Mucosa of descending colon (tissue), 3 donors: ENCODE measurements around the gene MYH14. TPM values are rescaled to one million over a fixed set of nuclear protein-coding genes. Genes with fewer than 3 reads are reported as not detected.
"Not testable (repeated sequence)": the region's sequence is repeated elsewhere in the genome, so short reads cannot be mapped to it uniquely, and the experiment has no call there.

Experiments
- ATAC-seq: fragments of 200-7000 bp; cut with Tn5 transposase; one replicate; pipeline ENCODE4 v1.9.1; 2020; ENCODE audit warnings: mild to moderate bottlenecking, moderate library complexity
- DNase-seq, 3 donors: peaks; one replicate each; pipeline ENCODE4 v3.0.0-alpha.2; 2020
- H3K36me3 ChIP-seq: fragments of 200-600 bp; one replicate; pipeline ENCODE4 v1.8.0; 2021; ENCODE audit warnings: low read depth, mild to moderate bottlenecking
- H3K4me1 ChIP-seq: fragments of 200-600 bp; one replicate; pipeline ENCODE4 v1.8.0; 2021; ENCODE audit warnings: low read depth, mild to moderate bottlenecking
- H3K4me3 ChIP-seq: fragments of 200-600 bp; one replicate; pipeline ENCODE4 v1.8.0; 2021; ENCODE audit warnings: mild to moderate bottlenecking
- H3K9me3 ChIP-seq: fragments of 200-600 bp; one replicate; pipeline ENCODE4 v1.8.0; 2021; ENCODE audit warnings: mild to moderate bottlenecking
- intact Hi-C, 2 donors: fragments of 100-400 bp; cut with DNase I in 1 of 2; cut with micrococcal nuclease in 1 of 2; formaldehyde crosslinking; loops; one replicate each; pipeline versions ENCODE4 v1.11.0 to v1.11.1; 2022; cut with DNase I, micrococcal nuclease
- total RNA-seq, 3 donors: library from RNA; stranded (reverse); fragmentation: NEBNext Ultra II Directional in 2 of 3; extraction: Animal tissue kit (Norgen Biotek cat#: 25700) in 2 of 3; gene quantifications; one replicate each; pipeline versions ENCODE4 v1.2.1 to v1.2.4, GENCODE V29; 2021 to 2023
- TF ChIP-seq, protein P1 (sequence below): fragments of 200-600 bp; IDR thresholded peaks from one replicate; pipeline ENCODE4 v1.8.0; 2022; ENCODE audit warnings: antibody characterized with exemption, mild to moderate bottlenecking
- donor health status: DM: no; HTN: no; CAD: no; lungs with moderate emphysema.
- donor health status: DM: no; HTN: no; CAD: no.
- donor health status: DM: no; HTN: yes; CAD: no.

The MYH14 gene
- total RNA-seq, 3 donors from 2014 or later = 268 to 606 (median 586) TPM

GRCh38 chr19:50224986-50225747 is 21.7 kb downstream of the MYH14 start:
- no peak for ATAC-seq
- H3K9me3 ChIP-seq = no peaks in the 10 kb centered on the region
- TF ChIP-seq, protein P1, sequence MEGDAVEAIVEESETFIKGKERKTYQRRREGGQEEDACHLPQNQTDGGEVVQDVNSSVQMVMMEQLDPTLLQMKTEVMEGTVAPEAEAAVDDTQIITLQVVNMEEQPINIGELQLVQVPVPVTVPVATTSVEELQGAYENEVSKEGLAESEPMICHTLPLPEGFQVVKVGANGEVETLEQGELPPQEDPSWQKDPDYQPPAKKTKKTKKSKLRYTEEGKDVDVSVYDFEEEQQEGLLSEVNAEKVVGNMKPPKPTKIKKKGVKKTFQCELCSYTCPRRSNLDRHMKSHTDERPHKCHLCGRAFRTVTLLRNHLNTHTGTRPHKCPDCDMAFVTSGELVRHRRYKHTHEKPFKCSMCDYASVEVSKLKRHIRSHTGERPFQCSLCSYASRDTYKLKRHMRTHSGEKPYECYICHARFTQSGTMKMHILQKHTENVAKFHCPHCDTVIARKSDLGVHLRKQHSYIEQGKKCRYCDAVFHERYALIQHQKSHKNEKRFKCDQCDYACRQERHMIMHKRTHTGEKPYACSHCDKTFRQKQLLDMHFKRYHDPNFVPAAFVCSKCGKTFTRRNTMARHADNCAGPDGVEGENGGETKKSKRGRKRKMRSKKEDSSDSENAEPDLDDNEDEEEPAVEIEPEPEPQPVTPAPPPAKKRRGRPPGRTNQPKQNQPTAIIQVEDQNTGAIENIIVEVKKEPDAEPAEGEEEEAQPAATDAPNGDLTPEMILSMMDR = no peak
- intact Hi-C loops = no loop called here
- H3K36me3 ChIP-seq = no peaks in the 10 kb centered on the region
- no peaks in the 10 kb centered on the region for H3K4me1 ChIP-seq
- no peak for DNase-seq
- H3K4me3 ChIP-seq = no peak overlapping the region

GRCh38 chr19:50226536-50226935 is 23.1 kb downstream of the MYH14 start:
- intact Hi-C loops = no loop called here
- Histone ChIP-seq H3K36me3 (no peaks in the 10 kb centered on the region), H3K4me3 (no peak overlapping the region), H3K9me3 (no peaks in the 10 kb centered on the region), H3K4me1 (no peaks in the 10 kb centered on the region)
- ATAC-seq (no peak), DNase-seq (no peak)
- TF ChIP-seq, protein P1 = no peak

DNA sequence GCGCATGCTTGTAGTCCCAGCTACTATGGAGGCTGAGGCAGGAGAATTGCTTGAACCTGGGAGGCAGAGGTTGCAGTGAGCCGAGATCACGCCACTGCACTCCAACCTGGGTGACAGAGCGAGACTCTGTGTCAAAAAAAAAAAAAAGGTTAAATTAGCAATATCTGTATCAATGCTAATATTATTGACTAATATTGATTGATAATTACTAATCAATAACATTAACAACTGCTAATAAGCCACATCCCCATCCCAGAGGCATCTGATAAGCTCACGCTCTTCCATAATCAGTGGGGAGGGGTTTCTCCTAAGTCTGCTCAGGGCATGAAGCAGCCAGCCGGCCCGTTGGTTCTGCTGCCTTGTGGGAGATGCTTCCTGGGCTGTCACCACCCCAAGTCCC is 24.7 kb downstream of the MYH14 start:
- H3K4me3 ChIP-seq, ATAC-seq, H3K9me3 ChIP-seq, H3K4me1 ChIP-seq, DNase-seq, H3K36me3 ChIP-seq, intact Hi-C loops: not testable (repeated sequence)

GRCh38 chr19:50230379-50231351 is 27.2 kb downstream of the MYH14 start:
- intact Hi-C loops = no loop called here
- Histone ChIP-seq H3K9me3 (no peaks in the 10 kb centered on the region), H3K4me3 (no peak overlapping the region), H3K36me3 (no peaks in the 10 kb centered on the region), H3K4me1 (no peaks in the 10 kb centered on the region)
- peak; percentile 8 for ATAC-seq
- no peak for DNase-seq
- TF ChIP-seq, protein P1 = no peak

GRCh38 chr19:50231417-50231816 is 28.0 kb downstream of the MYH14 start:
- H3K4me3 ChIP-seq, intact Hi-C loops, H3K4me1 ChIP-seq, DNase-seq, H3K9me3 ChIP-seq, H3K36me3 ChIP-seq, ATAC-seq: not testable (repeated sequence)

DNA sequence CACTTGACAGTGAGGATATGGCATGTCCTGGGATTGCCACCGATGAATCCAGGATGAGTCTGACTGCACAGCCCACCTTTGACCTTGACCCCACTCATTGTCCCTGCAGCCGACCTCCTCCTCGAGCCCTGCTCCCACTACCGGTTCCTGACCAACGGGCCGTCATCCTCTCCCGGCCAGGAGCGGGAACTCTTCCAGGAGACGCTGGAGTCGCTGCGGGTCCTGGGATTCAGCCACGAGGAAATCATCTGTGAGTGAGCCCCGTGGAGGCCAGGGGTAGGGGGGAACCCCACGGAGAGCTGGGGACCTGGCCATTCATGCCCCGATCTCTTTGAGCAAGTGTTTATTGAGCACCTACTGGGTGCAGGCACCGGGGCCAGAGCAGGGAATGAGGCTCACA is 28.4 kb downstream of the MYH14 start:
- intact Hi-C loops = no loop called here
- no peak overlapping the region for H3K4me3 ChIP-seq
- TF ChIP-seq, protein P1 = no peak
- no peak for ATAC-seq
- no peak for DNase-seq
- H3K36me3 ChIP-seq = no peaks in the 10 kb centered on the region
- H3K4me1 ChIP-seq = no peaks in the 10 kb centered on the region
- H3K9me3 ChIP-seq = no peaks in the 10 kb centered on the region
